Thyroid gland (tissue), 4 donors: Measurements from ENCODE around the gene DCP1B.

Experiments
- POLR2A ChIP-seq, 2 donors: fragments of 450-650 bp; IDR thresholded peaks; one replicate each; pipeline ENCODE4 v1.6.1; 2017; ENCODE audit warnings: antibody characterized with exemption in 2 of 2, mild to moderate bottlenecking in 2 of 2, moderate library complexity in 1 of 2
- TF ChIP-seq, protein P1 (sequence below), 6 experiments: fragments of 200-600 bp in 3 of 6; fragments of 450-650 bp in 3 of 6; sonication (generic) in 3 of 6; IDR thresholded peaks; one replicate each; pipeline ENCODE4 v1.5.1; 2016 to 2019; ENCODE audit warnings: antibody characterized with exemption in 6 of 6, mild to moderate bottlenecking in 2 of 6, inconsistent platforms in 1 of 6, moderate library complexity in 1 of 6

DNA sequence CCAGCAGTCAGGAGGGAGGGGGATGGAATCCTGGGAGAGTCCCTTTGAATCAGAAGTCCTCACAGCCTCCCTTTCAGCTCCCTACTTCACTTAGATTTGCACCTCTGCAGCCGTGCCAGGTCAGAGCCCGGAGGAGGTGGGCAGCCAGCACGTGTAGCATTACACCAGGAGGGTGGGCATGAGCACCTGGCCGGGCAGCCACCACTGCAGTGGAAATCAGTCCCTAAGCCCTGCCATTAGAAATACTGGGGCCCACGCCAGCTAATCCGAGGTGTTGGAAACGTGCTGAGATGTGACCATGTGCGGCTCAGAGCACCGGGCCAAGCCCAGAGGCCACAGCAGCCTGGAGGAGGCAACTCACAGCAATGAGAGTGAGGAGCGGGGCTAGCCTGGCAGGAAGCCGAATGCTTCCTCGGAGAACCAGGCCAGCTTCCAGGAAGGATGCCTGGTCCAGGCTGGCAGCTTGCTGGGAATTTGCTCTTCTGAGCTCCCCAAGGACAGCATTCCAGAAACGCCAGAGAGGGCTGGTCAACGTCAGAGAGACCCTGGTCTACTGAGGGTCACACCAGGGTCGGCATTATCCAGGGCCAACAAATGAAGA is 76.4 kb downstream of the DCP1B start:
- TF ChIP-seq, protein P1, sequence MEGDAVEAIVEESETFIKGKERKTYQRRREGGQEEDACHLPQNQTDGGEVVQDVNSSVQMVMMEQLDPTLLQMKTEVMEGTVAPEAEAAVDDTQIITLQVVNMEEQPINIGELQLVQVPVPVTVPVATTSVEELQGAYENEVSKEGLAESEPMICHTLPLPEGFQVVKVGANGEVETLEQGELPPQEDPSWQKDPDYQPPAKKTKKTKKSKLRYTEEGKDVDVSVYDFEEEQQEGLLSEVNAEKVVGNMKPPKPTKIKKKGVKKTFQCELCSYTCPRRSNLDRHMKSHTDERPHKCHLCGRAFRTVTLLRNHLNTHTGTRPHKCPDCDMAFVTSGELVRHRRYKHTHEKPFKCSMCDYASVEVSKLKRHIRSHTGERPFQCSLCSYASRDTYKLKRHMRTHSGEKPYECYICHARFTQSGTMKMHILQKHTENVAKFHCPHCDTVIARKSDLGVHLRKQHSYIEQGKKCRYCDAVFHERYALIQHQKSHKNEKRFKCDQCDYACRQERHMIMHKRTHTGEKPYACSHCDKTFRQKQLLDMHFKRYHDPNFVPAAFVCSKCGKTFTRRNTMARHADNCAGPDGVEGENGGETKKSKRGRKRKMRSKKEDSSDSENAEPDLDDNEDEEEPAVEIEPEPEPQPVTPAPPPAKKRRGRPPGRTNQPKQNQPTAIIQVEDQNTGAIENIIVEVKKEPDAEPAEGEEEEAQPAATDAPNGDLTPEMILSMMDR (IDR thresholded peaks at IDR 0.05), result no peak
- TF ChIP-seq POLR2A (IDR thresholded peaks at IDR 0.05), result no peak
